DND-41 (cell line): Measurements from ENCODE around the gene POLR1F.
A peak's percentile ranks its signal among the peaks of the same experiment; 100 is the strongest.

Source experiments
- ATAC-seq: fragments of 200-7000 bp; cut with Tn5 transposase; 3 replicates; pipeline ENCODE4 v1.9.1; 2021; ENCODE audit warnings: low read depth; ENCODE audit not compliant: insufficient read depth
- DNase-seq: peaks from one replicate; pipeline ENCODE4 v3.0.0-alpha.2; 2020
- H2AFZ ChIP-seq: 2 replicates; pipeline ENCODE4 v1.6.0; 2012; ENCODE audit warnings: low read depth, low read length
- H3K27ac ChIP-seq: 2 replicates; pipeline ENCODE4 v1.5.1; 2012; ENCODE audit warnings: low read length, inconsistent platforms
- H3K27me3 ChIP-seq: fragments of 200-600 bp; sonication (generic); 2 replicates; pipeline ENCODE4 v1.6.0; 2012; ENCODE audit warnings: low read length, mild to moderate bottlenecking, inconsistent platforms; ENCODE audit not compliant: insufficient read depth, poor library complexity
- H3K36me3 ChIP-seq: 2 replicates; pipeline ENCODE4 v1.5.1; 2012; ENCODE audit warnings: low read length, inconsistent platforms; ENCODE audit not compliant: insufficient read depth
- H3K4me1 ChIP-seq: 2 replicates; pipeline ENCODE4 v1.5.1; 2012; ENCODE audit warnings: mild to moderate bottlenecking, low read length; ENCODE audit not compliant: insufficient read depth
- H3K4me2 ChIP-seq: 2 replicates; pipeline ENCODE4 v1.6.0; 2012; ENCODE audit warnings: mild to moderate bottlenecking, moderate library complexity, low read length, inconsistent platforms; ENCODE audit not compliant: insufficient read depth
- H3K4me3 ChIP-seq, 2 experiments: fragments of 200-600 bp in 1 of 2; shearing (Covaris generic) in 1 of 2; 2 replicates each; pipeline ENCODE4 v1.5.1; 2012 to 2016; ENCODE audit warnings: inconsistent platforms in 2 of 2, low read length in 2 of 2, mild to moderate bottlenecking in 2 of 2, low read depth in 1 of 2, moderate library complexity in 1 of 2
- H3K79me2 ChIP-seq: 2 replicates; pipeline ENCODE4 v1.6.0; 2012; ENCODE audit warnings: low read length, inconsistent platforms; ENCODE audit not compliant: insufficient read depth
- H3K9ac ChIP-seq: 2 replicates; pipeline ENCODE4 v1.6.0; 2012; ENCODE audit warnings: low read depth, mild to moderate bottlenecking, inconsistent platforms, low read length, moderate library complexity
- H3K9me3 ChIP-seq: 2 replicates; pipeline ENCODE4 v1.5.1; 2012; ENCODE audit warnings: low read length, moderate library complexity, mild to moderate bottlenecking, inconsistent platforms; ENCODE audit not compliant: insufficient read depth, severe bottlenecking
- H4K20me1 ChIP-seq: 2 replicates; pipeline ENCODE4 v1.6.0; 2012; ENCODE audit warnings: low read length; ENCODE audit not compliant: insufficient read depth
- EZH2 ChIP-seq: IDR thresholded peaks from 3 replicates; pipeline ENCODE4 v1.6.1; 2012; ENCODE audit warnings: borderline replicate concordance, low read depth, mild to moderate bottlenecking, moderate library complexity, low read length, inconsistent platforms; ENCODE audit not compliant: severe bottlenecking
- TF ChIP-seq, protein P1 (sequence below): IDR thresholded peaks from 2 replicates; pipeline ENCODE4 v1.5.1; 2012; ENCODE audit warnings: borderline replicate concordance, low read length, moderate library complexity, mild to moderate bottlenecking; ENCODE audit not compliant: poor library complexity, severe bottlenecking; ENCODE audit errors: extremely low read depth

Gene POLR1F

DNA sequence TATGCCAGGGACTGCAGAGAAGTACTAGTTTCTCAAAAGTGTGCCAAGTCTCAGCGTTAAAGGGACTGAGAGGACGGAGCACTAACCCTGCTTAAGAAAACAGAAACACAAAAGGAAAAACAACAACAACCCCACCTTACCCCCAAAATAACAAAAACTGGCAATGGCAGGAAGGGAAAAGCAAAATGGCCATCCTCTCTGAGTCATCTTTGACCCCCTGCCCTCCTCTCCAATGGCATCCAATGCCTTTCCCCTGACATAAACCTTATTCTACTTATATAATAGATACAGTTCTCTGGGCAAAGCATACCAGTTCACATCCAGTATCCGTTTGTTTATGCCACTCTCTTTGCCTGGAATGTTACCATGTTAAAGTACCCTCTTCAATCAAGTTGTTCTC, 1.6 kb downstream of the POLR1F start:
- H3K79me2 ChIP-seq = peaks cover 65% of the 10 kb centered on the region
- DNase-seq = no peak
- H3K4me2 ChIP-seq = peak overlapping the region; percentile 79
- no peak overlapping the region for H3K27ac ChIP-seq
- H2AFZ ChIP-seq = no peak overlapping the region
- peaks cover 31% of the 10 kb centered on the region for H3K4me1 ChIP-seq
- H3K27me3 ChIP-seq = no peaks in the 10 kb centered on the region
- TF ChIP-seq, protein P1, sequence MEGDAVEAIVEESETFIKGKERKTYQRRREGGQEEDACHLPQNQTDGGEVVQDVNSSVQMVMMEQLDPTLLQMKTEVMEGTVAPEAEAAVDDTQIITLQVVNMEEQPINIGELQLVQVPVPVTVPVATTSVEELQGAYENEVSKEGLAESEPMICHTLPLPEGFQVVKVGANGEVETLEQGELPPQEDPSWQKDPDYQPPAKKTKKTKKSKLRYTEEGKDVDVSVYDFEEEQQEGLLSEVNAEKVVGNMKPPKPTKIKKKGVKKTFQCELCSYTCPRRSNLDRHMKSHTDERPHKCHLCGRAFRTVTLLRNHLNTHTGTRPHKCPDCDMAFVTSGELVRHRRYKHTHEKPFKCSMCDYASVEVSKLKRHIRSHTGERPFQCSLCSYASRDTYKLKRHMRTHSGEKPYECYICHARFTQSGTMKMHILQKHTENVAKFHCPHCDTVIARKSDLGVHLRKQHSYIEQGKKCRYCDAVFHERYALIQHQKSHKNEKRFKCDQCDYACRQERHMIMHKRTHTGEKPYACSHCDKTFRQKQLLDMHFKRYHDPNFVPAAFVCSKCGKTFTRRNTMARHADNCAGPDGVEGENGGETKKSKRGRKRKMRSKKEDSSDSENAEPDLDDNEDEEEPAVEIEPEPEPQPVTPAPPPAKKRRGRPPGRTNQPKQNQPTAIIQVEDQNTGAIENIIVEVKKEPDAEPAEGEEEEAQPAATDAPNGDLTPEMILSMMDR = no peak
- no peak for TF ChIP-seq EZH2
- peaks cover 17% of the 10 kb centered on the region; the same call in 1 of the 2 replicates for H4K20me1 ChIP-seq
- no peaks in the 10 kb centered on the region for H3K9me3 ChIP-seq
- H3K36me3 ChIP-seq = peaks cover 16% of the 10 kb centered on the region; the same call in 1 of the 2 replicates
- peak overlapping the region; percentile 86 to 90; a peak in 3 of 4 replicates for H3K4me3 ChIP-seq
- ATAC-seq = no peak
- peak overlapping the region; percentile 69 for H3K9ac ChIP-seq

DNA sequence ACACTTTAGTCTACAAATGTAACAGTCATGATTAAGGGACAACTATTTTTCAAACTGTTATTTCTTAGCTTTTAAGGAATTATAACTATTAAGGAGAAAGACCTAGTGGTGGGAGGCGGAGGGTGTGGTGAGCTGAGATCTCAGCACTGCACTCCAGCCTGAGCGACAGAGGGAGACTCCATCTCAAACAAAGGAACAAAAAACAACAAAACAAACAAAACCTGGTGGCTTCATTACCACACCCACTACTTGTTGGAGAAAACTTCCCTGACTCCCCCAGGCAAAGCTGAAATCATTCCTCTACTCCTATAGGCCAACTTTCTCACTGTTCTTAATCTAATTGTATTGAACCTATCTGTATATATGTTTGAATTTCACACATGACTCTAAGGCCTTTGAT, 3.2 kb downstream of the POLR1F start:
- no peak for ATAC-seq
- TF ChIP-seq EZH2 = no peak
- TF ChIP-seq, protein P1 = no peak
- DNase-seq = no peak
- H4K20me1 ChIP-seq = peaks cover 17% of the 10 kb centered on the region; the same call in 1 of the 2 replicates
- H3K4me1 ChIP-seq = peaks cover 31% of the 10 kb centered on the region
- H3K4me3 ChIP-seq = peak overlapping the region in 1 of 2 experiments; percentile 35; a peak in 1 of 4 replicates
- H3K27me3 ChIP-seq = no peaks in the 10 kb centered on the region
- peaks cover 22% of the 10 kb centered on the region; the same call in 1 of the 2 replicates for H3K36me3 ChIP-seq
- peaks cover 71% of the 10 kb centered on the region for H3K79me2 ChIP-seq
- peak overlapping the region; percentile 79; the same call in 1 of the 2 replicates for H3K4me2 ChIP-seq
- no peaks in the 10 kb centered on the region for H3K9me3 ChIP-seq
- H3K9ac ChIP-seq = no peak overlapping the region
- H2AFZ ChIP-seq = no peak overlapping the region
- H3K27ac ChIP-seq = no peak overlapping the region

DNA sequence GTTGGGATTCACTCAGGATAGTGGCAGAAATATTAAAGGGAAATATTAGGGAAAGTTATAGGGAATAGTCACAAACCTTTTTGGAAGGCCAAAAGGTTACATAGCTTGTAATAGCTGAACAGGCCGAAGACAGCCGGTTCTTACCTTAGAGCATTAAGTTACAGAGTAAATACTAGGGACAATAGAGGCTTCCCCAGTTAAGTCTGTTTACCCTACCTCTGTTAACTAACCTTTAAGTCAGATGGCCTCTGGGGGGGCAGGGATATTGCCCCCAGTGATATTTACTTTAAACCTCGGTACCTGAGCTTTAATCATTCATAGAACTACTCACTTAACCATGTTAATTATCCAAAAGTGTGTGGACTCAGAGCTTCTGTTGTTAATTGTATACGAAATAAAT, 7.4 kb downstream of the POLR1F start:
- Histone ChIP-seq H3K27ac (no peak overlapping the region), H3K36me3 (peaks cover 57% of the 10 kb centered on the region), H3K9me3 (no peaks in the 10 kb centered on the region), H3K27me3 (no peaks in the 10 kb centered on the region), H3K79me2 (peaks cover 47% of the 10 kb centered on the region), H3K9ac (no peak overlapping the region), H4K20me1 (peaks cover 11% of the 10 kb centered on the region; the same call in 1 of the 2 replicates), H3K4me3 (no peak overlapping the region), H2AFZ (no peak overlapping the region), H3K4me1 (peaks cover 6% of the 10 kb centered on the region; the same call in 1 of the 2 replicates), H3K4me2 (no peak overlapping the region)
- DNase-seq = no peak
- ATAC-seq = no peak
- no peak for TF ChIP-seq EZH2
- TF ChIP-seq, protein P1 = no peak
